Measurements from ENCODE around the gene EHBP1. TPM values are rescaled to one million over a fixed set of nuclear protein-coding genes. Genes with fewer than 3 reads are reported as not detected.

EHBP1 gene
- total and polyA plus RNA-seq, 7 donors = 3.9 to 20.2 (median 14.3) TPM

DNA sequence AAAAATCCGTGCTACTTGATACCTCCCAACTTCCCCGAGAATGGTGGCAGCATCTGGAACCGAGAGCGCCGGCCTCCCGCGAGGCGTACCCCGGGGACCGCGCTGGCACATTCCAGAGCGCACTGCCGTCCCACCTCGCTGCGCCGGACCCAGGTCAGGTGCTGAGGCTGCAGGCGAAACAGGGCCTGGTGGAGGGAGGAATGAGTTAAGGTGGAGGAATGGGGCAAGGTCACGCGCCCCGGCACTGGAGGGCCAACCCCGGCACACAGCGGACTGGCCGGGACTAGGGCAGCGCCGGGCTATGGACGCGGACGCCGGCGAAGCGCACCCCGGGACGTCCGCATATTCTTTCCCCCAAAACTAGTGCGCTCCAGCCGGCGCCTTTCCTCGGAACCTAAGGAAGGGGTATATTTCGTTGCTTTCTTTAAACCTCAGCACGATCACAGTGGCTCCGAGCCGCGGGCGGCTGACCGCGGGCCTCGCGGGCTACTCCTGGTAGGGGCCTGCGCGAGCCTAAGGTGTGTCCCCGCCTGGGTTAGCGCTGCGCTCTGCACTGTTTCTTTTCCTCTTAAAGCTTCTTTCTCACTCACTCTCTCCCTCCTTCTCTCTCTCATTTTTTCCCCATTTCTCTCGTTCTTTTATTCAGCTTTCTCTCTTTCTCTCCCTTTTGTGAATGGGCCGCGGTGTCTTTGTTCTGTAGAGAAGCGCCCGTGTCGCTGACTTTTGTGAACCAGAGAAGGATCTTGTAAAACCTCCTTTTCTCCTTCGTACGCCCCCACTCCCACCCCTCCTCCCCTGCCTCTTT is 343.1 kb downstream of the EHBP1 start:
- Histone ChIP-seq H3K4me3 (no peak overlapping the region), H3K9me3 (no peaks in the 10 kb centered on the region), H3K27me3 (ENCODE audit: insufficient read depth in 3 of 3, low read length in 2 of 3) (peaks cover 12 to 100% (median 45%) of the 10 kb centered on the region in 3 donors), H3K36me3 (ENCODE audit: insufficient read depth in 1 of 2, low read depth in 1 of 2) (peaks cover 0 to 6% of the 10 kb centered on the region in 2 donors), H3K4me1 (peaks cover 11% of the 10 kb centered on the region), H3K27ac (no peak overlapping the region)
- TF ChIP-seq, protein P1, sequence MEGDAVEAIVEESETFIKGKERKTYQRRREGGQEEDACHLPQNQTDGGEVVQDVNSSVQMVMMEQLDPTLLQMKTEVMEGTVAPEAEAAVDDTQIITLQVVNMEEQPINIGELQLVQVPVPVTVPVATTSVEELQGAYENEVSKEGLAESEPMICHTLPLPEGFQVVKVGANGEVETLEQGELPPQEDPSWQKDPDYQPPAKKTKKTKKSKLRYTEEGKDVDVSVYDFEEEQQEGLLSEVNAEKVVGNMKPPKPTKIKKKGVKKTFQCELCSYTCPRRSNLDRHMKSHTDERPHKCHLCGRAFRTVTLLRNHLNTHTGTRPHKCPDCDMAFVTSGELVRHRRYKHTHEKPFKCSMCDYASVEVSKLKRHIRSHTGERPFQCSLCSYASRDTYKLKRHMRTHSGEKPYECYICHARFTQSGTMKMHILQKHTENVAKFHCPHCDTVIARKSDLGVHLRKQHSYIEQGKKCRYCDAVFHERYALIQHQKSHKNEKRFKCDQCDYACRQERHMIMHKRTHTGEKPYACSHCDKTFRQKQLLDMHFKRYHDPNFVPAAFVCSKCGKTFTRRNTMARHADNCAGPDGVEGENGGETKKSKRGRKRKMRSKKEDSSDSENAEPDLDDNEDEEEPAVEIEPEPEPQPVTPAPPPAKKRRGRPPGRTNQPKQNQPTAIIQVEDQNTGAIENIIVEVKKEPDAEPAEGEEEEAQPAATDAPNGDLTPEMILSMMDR (IDR thresholded peaks at IDR 0.05) = no peak
- DNase-seq (peak in 1 of 2 donors; percentile 29), ATAC-seq (no peak)
- WGBS, 3 donors = 14 to 28% (median 25%) methylated on average over 58 to 61 of the region's 61 CpGs
- intact Hi-C loops (cut with DNase I) = no loop called here

DNA sequence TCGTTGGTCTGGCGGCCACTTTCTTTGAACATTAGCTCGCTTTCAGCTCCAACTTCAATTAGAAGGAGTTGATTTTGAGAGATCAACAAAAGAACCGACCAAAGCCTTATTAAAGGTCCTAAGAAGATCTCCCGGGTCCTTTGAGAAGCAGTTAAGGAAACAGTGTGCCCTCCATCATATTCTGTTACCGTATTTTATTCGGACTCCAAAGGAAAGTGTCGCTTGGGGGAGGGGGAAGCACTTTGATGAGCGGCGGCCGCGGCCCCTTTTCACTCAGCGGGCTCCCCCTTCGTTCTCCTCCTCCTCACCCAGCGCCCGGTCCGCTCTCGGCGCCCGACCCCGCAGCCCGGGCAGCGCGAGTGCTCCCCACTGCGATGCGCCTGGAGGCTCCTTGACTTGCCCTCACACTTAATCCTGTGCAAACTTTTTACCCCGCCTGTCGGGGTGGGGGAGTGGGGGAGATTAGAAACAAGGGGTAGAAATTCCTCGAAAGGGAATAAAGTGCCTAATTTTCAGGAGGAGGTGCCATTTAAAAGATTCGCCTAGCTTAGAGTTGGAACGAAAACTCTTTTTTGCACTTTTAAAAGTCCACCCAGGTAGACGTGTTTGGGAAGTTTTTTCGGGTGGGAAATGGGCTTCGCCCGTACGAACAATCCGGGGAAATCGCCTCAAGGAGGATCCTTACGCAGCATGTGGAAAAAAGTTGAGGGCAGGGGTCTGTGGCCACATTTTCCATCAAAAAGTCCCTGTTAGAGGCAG is 343.9 kb downstream of the EHBP1 start:
- Histone ChIP-seq H3K4me3 (peak overlapping the region; percentile 73), H3K36me3 (ENCODE audit: insufficient read depth in 1 of 2, low read depth in 1 of 2) (peaks cover 0 to 6% of the 10 kb centered on the region in 2 donors), H3K27me3 (ENCODE audit: insufficient read depth in 3 of 3, low read length in 2 of 3) (peaks cover 9 to 100% (median 53%) of the 10 kb centered on the region in 3 donors), H3K27ac (no peak overlapping the region), H3K9me3 (no peaks in the 10 kb centered on the region), H3K4me1 (peaks cover 11% of the 10 kb centered on the region)
- intact Hi-C loops (cut with DNase I) = no loop called here
- WGBS, 3 donors = 6 to 10% (median 8%) methylated on average over 38 to 39 of the region's 39 CpGs
- DNase-seq (no peak), ATAC-seq (no peak)
- TF ChIP-seq, protein P1 (IDR thresholded peaks at IDR 0.05) = no peak

DNA sequence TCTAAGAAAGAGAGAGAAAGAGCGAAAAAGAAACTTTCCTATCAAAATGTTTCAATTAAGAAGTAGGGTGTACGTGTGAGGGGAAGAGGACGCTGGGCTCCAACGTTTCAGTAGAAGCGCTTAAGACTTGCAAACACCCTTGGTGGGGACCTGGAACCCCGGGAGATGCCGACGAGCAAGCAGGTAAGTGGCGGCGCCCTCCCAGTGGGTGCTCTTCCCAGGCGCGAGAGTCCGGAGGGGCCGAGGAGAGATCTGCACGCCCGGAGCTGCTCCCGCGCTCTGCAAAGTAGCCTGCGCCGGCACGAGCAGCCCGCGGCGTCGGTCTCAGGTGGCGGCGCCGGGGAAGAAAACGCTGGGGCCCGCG is 344.4 kb downstream of the EHBP1 start:
- Histone ChIP-seq H3K36me3 (ENCODE audit: insufficient read depth in 1 of 2, low read depth in 1 of 2) (peaks cover 0 to 5% of the 10 kb centered on the region in 2 donors), H3K27ac (no peak overlapping the region), H3K27me3 (ENCODE audit: insufficient read depth in 3 of 3, low read length in 2 of 3) (peaks cover 8 to 100% (median 57%) of the 10 kb centered on the region in 3 donors), H3K9me3 (no peaks in the 10 kb centered on the region), H3K4me3 (peak overlapping the region; percentile 73), H3K4me1 (peaks cover 11% of the 10 kb centered on the region)
- peak; percentile 27 to 52 (median 43) for ATAC-seq
- peak in 1 of 2 donors; percentile 18 for DNase-seq
- 2 to 5% (median 3%) methylated on average over 13 to 31 of the region's 31 CpGs for WGBS, 3 donors
- intact Hi-C loops (cut with DNase I) = no loop called here
- TF ChIP-seq, protein P1 (IDR thresholded peaks at IDR 0.05) = no peak

DNA sequence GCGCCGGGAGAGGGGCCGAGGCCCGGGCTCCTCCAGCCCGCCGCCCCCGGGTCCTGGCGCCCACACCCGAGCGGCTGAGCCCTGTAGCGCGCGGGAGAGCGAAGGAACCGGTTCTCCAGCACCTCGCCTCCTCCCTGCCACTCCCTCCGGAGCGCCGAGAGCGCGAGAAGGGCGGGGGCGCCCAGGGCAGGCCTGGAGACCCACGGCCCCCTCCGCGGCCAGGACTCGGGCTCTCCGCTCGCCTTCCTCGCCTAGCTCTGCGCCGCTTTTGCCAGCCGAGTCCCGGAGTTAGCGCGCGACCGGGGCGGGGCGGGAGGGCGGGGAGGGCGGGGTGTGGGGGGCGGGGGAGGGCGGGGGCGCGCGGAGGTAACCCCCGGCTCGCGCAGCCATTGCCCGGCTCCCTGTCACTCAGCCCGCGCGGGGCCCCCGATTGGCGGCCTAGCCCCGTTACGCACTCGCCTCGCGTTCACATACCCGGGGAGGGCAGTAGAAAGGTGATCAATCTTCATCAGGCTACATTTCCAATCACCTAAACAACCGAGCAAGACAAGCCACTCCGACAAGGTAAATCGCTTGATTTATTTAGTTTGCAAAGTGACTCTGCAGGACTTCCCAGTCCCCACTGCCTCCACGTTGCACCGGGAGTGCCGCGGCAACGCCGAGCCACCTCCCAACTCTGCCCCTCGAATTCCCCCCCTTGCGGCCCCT is 345.0 kb downstream of the EHBP1 start, which contains the start of gene OTX1:
TSS of gene OTX1 (plus strand) at position 497 of the 708 bp plus-strand sequence. CDS start 2,161 bp downstream, outside the sequence.
- Histone ChIP-seq H3K9me3 (no peaks in the 10 kb centered on the region), H3K4me3 (peak within 1 kb of the TSS; percentile 73), H3K27ac (no peak within 1 kb of the TSS), H3K27me3 (ENCODE audit: insufficient read depth in 3 of 3, low read length in 2 of 3) (peaks cover 8 to 100% (median 61%) of the 10 kb centered on the region in 3 donors), H3K4me1 (peaks cover 16% of the 10 kb centered on the region), H3K36me3 (ENCODE audit: insufficient read depth in 1 of 2, low read depth in 1 of 2) (no peaks in the 10 kb centered on the region)
- intact Hi-C loops (cut with DNase I) = no loop called here
- 0 to 1% (median 0%) methylated on average over 35 to 72 of the region's 73 CpGs for WGBS, 3 donors
- peak; percentile 83 to 93 (median 86) for ATAC-seq
- peak; percentile 56 to 67 for DNase-seq
- TF ChIP-seq, protein P1 (IDR thresholded peaks at IDR 0.05) = no peak
